NCI-H69 (cell line): ENCODE measurements around the gene RASGEF1C.

ENCODE experiments used
- DNase-seq: peaks from one replicate; lab custom pipeline; 2025; lab: John Stamatoyannopoulos, UW

RASGEF1C gene

DNA sequence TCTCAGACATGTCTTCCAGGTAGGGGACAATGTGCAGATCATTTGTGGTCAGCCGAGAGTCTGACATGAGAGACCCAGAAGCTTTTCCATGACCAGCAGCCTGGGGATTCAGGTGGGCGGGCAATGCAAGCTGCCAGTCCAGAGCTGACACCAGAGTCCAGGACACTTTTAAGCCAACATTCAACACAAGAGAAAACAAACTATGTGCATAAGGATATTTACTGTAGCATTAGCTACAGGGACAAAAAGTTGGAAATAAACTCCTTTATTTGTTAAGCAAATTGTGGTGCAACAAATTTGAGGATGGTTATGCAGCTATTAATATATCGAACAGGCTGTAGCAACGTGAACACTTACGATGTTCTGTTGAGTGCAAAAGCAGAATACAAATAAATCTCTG, 127.5 kb downstream of the RASGEF1C start:
- no peak for DNase-seq

DNA sequence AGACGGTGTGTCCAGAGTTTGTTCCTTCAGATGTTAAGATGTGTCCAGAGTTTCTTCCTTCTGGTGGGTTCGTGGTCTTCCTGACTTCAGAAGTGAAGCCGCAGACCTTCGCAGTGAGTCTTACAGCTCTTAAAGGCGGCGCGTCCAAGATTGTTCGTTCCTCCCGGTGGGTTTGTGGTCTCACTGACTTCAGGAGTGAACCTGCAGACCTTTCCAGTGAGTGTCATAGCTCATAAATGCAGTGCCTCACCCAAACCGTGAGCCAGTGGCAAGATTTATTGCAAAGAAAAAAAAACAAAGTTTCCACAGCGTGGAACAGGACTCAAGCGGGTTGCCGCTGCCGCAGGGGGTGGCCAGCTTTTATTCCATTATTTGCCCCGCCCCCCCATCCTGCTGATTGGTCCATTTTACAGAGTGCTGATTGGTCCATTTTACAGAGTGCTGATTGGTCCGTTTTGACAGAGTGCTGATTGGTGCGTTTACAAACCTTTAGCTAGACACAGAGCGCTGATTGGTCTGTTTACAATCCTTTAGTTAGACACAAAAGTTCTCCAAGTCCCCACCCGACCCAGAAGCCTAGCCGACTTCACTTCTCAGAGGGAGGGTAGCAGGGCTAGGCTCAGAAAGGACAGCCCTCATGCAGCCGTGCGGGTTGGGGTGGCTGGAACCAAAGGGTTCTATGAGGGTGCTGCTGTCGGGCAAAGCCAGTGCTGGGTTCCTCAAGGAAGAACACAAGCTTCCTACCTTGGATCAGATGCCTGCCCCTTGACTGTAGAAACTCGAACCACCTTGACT, 128.3 kb downstream of the RASGEF1C start:
- no peak for DNase-seq

DNA sequence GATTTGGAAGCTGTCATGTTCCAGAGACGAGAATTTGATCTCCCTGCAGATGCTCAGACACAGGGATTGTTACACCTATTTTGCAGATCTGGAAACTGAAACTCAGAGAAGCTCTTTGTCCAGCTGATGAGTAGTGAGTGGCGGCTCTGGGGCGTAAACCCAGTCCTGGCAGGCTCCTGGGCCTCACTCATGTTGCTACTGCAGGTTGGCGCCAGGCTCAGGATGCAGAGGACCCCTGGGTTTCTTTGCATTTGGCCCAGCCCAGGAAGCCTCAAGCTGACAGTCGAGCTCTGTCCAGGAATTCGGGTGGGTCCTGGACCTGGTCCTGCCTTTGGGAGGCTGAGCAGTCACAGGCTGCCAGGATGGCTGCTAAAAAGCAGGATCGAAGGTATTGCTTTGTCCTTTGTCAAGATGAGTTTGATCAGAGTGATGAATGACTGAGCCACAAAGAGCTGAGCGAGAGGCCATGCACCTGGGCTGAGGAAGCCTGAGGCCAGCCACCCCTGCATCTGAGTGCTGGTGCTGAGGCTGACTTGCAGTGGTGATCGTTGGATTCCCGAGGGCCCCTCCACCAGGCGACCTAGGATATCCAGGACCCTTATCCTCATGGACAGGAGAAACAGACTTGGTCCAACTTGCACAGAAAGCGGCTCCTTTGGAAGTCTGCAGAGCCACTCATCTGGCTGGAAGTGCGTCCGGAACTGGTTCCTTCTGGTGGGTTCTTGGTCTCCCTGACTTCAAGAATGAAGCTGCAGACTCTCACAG, 129.1 kb downstream of the RASGEF1C start:
- no peak for DNase-seq

DNA sequence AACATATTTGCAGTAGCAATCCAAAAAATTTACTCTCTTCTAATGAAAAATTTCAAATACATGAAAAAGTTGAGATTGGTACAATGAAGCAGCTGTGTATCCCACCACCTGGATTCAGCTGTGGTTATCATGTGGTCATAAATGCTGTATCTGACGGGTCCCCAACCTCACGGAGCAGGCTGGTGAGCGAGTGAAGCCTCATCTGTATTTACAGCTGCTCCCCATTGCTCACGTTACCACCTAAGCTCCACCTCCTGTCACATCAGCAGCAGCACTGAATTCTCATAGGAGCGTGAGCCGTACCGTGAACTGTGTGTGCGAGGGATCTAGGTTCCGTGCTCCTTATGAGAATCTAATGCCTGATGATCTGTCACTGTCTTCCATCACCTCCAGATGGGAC, 130.7 kb downstream of the RASGEF1C start:
- DNase-seq: no peak

DNA sequence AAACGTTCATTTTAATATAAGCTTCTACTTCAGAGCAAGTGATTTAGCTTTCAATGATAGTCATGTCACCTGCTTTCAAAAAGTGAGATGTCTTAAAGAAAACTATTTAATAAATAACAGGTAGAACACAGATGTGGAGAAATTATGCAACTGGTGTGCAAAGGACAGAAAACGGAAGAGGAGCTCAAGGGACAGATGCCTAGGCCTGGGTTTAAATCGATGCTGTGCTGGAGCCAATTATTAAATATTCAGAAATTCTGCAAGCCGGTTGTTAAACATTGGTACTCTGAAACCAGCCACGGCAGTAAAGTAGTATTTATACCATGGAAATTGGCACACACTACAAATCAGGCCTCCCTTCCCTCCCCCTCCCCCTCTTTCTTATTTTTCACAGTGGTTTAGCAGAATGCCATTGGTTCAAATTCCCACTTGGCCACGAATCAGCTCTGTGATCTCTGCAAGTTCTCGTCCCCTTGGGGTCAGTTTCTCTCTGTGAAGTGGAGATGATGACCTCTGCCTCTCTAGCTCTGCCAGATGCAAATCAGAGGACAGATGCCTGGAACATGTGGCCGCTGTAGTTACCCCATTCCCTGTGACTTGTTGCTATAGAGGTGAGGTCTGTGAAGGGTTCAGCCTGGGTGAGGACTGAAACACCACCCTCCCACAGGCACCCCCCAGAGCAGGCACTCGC, 131.3 kb downstream of the RASGEF1C start:
- no peak for DNase-seq

DNA sequence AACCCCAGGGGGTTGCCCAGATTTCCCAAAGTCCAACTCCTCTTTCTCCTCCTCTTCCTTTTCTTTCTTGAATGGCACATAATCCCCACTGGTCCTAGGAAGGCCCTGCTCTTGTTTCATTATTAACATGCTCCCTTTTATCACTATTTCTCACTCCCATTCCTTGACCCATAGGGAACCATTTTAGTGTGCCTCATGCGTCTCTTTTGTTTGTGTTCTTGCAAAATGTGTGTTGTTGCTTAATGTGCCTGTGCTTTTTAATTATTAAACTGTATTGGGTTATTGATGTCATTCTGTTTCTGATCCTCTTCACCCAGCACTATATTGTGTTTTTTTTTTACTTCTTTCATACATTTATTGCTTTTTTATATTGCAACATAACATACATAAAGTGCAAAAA, 133.3 kb downstream of the RASGEF1C start:
- DNase-seq: no peak

DNA sequence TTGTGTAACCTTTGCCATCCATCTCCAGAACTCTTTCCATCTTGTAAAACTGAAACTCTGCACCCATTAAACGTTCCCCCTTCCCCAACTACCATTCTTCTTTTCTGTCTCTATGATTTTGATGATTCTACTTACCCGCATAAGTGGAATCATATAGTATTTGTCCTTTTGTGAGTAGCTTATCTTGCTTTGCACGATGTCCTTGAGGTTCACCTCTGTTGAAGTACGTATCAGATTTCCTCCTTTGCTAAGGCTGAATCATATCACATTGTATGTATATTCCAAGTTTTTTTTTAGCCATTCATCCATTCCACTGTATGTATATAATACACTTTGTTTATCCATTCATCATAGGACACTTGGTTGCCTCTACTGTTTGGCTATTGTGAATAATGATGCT, 134.5 kb downstream of the RASGEF1C start:
- DNase-seq: no peak

DNA sequence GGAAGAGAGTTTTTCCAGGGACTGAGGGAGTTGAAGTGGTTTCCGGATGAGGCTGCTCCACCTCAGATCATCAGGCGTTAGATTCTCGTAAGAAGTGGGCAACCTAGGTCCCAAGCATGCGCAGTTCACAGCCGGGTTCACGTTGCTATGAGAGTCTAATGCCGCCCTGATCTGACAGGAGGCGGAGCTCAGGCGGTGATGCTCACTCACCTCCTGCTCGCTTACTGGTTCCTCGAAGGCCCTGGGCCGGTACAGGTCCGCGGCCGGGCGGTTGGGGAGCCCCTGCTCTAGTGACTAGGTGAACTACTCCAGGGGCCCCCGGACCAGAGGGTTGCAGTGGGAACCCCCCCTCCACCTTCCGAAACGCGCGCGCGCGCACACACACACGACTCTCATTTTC, 136.5 kb downstream of the RASGEF1C start:
- no peak for DNase-seq

DNA sequence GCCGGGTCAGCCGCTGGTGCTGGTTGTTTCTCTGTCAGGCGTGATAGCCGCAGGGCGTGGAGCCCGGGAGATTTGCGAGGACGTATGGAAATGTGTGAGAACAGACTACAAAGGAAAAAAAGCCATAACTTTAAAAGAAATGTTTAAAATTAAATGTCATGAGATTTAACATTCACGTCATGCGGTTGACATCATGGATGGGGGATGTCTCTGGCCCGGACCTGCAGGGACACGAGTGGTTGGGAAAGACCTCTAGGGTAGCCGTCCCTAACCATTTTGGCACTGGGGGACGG, 136.8 kb downstream of the RASGEF1C start:
- DNase-seq: no peak

DNA sequence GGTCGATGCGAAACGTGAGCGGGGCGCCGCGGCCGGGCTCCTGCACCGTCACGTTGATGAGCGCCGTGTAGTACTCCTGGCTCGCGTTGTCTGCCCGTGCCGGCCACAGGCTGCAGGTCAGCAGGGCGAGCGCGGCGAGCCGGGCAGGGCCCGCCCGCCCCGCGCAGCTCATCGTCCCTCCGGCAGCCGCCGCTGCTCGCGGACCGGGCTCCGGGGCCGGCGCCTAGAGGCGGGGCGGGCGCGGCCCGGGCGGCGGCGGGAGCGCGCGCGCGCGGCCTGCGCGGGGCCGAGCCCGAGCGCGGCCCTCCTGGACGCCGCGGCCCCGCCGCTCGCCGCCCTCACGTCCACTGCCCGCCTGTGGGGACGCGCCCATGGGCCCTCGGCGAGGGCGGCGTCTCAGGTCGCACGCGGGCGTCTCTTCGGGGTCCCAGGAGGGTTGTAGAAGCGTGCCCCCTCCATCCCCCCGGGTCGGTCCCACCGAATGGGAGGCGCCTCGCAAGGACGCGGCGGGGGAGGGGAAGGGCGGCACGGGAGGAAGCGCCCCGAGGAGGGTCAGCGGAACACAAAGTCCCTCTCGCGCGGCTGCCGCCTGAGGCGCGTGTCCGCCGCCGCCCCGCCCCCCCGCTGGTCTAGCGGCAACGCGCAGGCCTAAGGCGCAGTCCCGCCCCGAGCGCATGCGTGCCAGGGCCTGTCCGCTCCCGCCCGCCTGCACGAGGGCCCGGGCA, 137.3 kb downstream of the RASGEF1C start, which contains the start of gene RNF130:
RNF130 (minus strand) TSS at position 229 of the 725 bp plus-strand sequence; CDS start at position 172, 57 bp downstream.
- DNase-seq: peak; percentile 96

DNA sequence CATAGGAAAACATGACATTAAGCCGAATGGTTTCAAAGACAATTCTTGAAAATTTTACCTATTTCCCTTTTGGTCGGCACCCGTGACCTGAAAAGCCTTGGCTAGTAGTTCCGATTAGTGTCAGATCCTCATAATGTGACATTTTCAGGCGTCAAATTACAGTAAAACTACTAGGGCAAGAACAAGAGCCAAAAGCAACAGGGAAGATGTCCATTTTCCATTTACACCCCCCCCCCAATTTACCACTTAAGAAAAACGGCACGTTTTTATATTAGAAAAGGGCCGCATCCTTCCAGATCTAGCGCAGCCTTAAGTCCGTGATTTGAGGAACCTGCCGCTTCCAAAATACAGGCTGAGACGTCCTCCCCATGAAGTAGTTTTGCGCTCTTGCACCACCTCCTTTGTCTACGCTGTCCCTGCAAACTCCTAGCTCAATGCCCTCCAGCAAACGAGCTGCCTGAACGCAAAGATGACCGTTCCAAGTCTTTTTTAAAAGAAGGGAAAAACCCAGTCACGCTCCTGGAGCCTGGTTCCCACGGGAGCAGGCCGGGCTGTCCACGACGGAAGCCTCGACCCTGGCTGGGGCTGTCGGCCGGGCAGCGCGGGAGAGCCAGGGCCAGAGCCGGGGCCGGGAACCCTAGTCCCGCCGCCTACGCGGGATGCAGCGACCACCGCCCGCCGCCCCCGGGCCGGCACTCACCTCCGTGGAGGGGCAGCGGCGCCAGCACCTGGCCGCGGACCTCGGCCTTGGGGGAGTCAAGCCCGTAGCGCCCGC, 138.1 kb downstream of the RASGEF1C start:
- peak; percentile 74 for DNase-seq

DNA sequence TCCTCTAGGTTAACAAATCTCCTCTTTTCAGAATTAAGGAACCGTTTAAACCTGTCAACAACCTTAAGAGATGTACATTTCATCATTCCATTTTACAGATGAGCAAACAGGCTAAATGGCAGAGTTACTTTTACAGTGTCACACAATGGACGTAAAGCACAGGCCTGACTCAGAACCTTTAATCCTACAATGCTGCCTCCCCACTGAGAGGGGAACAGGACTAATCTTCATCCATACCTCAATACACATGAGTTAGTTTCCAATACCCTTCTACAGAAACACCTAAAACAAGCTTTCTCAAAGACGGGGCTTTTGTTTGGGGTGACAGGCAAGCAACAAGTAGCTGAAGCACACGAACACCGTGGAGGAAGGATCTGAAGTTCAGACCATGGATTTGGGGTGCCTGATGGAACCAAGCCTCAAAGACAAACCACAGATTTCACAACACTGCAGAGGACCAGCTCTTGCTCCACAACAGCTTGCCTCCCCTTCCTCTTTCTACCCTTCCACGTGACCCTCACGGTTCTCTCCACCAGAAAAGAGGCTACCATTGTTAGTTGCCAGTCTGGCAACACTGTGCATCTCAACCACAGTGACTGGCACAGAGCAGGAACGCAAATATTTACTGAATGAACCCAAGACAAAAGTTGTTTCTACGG, 139.3 kb downstream of the RASGEF1C start:
- DNase-seq: peak; percentile 84

DNA sequence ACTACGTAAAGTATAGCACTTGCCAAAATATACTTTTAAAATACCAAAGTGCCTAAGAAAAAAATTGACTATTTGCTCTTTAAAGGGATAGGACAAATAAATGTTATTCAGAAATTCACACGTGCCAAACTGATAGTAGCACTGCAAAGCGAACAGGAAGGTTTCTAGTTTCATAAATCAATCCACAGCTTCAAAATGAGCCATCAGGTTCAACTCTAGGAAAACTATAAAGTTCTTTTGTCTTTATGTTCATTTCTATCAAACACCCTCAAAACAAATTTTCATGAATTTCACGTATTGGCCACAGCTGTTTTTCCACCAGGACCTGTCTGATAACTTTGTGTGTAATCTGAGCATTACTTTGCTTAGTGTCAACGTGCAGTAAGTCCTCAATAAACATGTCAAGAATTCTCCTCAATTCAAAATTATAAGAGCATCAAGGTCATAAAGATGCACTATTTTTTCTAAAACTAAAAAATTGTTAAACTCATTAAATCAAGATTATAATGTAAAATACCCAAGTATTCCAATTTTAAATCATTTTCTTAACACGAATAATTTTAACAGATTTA, 140.4 kb downstream of the RASGEF1C start:
- DNase-seq: no peak

DNA sequence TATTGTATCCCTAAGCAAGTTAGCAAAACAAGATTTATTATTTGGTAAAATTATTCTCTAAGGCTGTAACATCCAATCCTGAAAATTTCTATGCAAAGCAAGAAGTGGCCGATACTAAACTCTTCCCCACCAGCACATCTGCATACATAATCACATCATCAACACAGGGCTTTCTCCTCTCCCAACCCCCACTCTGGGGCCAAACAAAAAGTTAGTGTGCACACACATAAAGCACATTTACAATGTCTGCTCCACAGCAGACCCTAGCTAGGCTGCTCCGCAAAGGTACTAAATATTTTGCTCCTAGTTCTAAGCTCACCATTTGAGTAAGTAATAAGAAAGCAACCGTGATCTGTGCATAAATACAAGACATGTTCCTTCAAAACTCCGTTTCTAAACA, 141.0 kb downstream of the RASGEF1C start:
- peak; percentile 13 for DNase-seq

DNA sequence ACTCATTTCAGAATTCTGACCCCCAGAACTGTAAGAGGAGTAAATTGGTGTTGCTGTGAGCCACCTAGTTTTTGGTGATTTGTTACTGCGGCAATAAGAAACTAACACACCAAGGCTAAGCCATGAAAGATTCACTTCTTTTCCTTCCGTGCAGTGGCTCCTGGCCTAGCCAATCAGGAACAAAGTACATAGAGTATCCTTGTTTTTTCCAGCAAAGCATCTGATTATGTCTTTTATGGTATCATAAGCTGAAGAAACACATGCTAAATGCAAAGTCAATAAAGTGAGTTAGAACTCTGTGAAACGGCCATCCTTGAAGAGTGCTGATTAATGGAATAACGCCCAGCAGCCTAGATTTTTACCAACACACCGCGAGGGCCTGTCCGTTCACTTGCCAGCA, 148.8 kb downstream of the RASGEF1C start:
- no peak for DNase-seq

DNA sequence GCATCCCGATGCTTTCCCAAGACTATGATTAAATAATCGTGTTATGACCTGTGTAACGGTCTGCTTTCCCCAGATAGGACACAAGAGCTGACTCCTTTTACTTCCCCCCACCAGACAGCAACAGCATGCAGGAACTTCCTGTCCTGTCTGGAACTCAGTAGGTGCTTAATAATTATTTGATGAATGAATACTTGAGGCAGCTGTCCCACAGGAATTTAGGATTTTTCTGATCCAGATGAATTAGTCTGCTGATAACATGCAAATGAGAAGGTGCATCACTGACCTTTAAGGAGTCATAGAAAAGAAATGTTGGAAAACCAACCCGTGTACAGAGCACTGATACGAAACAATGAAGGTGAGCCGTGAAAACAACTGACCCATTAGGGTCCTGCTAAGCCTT, 149.7 kb downstream of the RASGEF1C start:
- no peak for DNase-seq

DNA sequence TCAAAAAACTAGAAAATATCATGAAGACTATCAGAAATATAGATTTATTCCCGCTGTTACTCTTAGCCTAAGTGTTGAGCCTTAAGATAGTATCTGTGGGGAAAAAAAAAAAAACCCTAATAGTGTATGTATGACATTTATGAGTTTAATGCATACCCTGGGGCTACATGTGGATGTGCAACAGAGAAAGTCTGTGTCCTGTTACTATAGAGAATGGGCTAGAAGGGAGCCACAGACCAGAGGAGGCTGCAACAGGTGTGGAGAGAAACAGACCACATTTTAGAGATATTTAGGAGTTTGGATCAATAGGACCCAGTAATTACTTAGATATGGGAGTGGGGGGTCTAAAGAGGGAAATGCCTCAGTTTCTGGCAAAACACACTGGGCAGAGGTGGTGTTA, 152.9 kb downstream of the RASGEF1C start:
- peak; percentile 24 for DNase-seq

DNA sequence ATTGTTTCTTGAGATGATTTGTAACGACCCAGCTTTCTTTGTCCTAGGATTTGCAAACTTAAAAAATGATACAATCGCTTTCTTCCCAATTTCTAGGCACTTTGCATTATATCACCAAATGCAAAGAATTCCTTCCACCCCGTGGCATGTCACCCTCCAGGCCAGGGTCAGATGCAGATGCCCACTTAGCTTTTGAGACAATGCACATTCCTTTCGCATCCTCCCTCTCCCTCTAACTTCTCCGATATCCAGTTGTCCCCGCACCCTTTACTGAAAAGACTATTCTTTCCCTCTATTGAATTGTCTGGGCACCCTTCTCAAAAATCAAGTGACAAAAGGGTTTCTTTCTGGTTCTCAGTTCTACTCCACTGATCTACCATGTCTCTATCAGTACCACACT, 154.8 kb downstream of the RASGEF1C start:
- no peak for DNase-seq

DNA sequence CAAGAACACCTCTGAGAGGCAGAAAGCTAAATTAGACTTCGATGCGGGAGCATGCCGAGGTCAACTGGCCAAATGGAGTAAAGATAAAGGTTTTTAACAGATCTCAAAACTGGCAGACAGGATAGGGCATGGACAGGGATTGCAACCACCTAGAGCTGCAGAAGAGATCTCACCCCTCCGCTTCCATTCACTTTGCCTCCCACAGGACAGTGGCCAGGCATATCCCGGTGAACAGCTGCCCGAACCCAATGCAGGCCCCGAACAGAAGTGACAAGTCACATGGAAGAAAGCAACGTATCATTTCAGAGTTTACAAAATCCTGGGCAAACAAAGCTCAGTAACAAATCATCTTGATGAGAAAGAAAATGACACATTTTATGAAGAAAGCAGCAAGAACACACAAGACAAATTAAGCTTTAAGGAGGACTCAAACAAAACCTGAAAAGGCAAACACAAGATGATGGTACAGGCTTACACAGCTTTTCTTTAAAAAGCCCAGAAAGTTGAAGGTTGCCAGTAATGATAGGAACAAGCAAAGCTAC, 155.9 kb downstream of the RASGEF1C start:
- DNase-seq: peak; percentile 85

DNA sequence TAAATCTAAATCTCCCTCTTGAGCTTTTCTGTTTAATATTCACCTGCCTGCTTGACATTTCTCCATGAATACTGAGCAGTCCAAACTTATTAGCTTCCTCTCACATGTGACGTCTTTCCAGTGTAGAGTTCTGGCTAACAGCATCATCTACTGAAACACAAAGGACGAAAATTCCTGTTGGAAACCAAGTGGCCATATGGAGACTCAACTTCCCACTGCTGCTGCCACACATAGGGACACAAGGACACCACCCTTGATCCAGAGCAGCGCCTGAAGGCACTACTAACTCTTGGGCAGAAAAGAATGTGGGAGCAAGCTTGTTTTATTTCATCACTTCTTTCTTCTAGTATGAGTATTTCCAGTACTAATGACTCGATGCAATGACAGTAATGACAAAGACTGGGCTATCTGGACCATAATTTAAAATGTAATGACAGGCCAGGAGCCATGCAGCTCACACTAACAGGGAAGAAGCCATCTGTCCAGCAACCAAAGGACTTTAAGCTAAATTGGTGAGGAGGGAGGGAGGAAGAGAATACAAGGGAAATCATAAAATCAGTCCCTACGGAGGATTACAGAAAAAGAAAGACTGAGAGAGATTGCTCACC, 156.7 kb downstream of the RASGEF1C start:
- peak; percentile 67 for DNase-seq
